IPS-18c (cell line): Measurements from ENCODE around the gene ZNF787.
"Not testable (repeated sequence)": the region's sequence is repeated elsewhere in the genome, so short reads cannot be mapped to it uniquely, and the experiment has no call there.

Experiments
- H3K4me3 ChIP-seq: 2 replicates; pipeline ENCODE4 v1.7.0; 2013; ENCODE audit warnings: low read depth, mild to moderate bottlenecking, low read length, moderate library complexity; ENCODE audit not compliant: insufficient read depth
- H3K9me3 ChIP-seq: one replicate; pipeline ENCODE4 v1.6.1; 2013; ENCODE audit warnings: mild to moderate bottlenecking, low read length, moderate library complexity; ENCODE audit not compliant: control insufficient read depth, insufficient read depth

The ZNF787 gene

GRCh38 chr19:56101746-56102535, 19.2 kb downstream of the ZNF787 start:
- Histone ChIP-seq H3K4me3 (no peak overlapping the region), H3K9me3 (no peaks in the 10 kb centered on the region)

GRCh38 chr19:56101095-56101494, 20.0 kb downstream of the ZNF787 start:
- no peak overlapping the region for H3K4me3 ChIP-seq
- no peaks in the 10 kb centered on the region for H3K9me3 ChIP-seq

GRCh38 chr19:56099638-56100539, 21.2 kb downstream of the ZNF787 start:
- no peaks in the 10 kb centered on the region for H3K9me3 ChIP-seq
- H3K4me3 ChIP-seq: no peak overlapping the region

GRCh38 chr19:56098731-56099568, 22.1 kb downstream of the ZNF787 start:
- Histone ChIP-seq H3K9me3 (no peaks in the 10 kb centered on the region), H3K4me3 (no peak overlapping the region)

GRCh38 chr19:56098237-56098636, 22.9 kb downstream of the ZNF787 start:
- H3K4me3 ChIP-seq, H3K9me3 ChIP-seq: not testable (repeated sequence)

GRCh38 chr19:56097776-56098175, 23.3 kb downstream of the ZNF787 start:
- no peak overlapping the region for H3K4me3 ChIP-seq

GRCh38 chr19:56097306-56097705, 23.8 kb downstream of the ZNF787 start:
- H3K4me3 ChIP-seq: no peak overlapping the region
- no peaks in the 10 kb centered on the region for H3K9me3 ChIP-seq

More at GRCh38 chr19:56097776-56098175, 23.3 kb downstream of the ZNF787 start:
- no peaks in the 10 kb centered on the region for H3K9me3 ChIP-seq

- H3K4me3 ChIP-seq: no peak overlapping the region
- no peaks in the 10 kb centered on the region for H3K9me3 ChIP-seq
Measured at GRCh38 chr19:56096665-56097064, 24.4 kb downstream of the ZNF787 start.

GRCh38 chr19:56094449-56094848, 26.6 kb downstream of the ZNF787 start:
- Histone ChIP-seq H3K9me3 (no peaks in the 10 kb centered on the region), H3K4me3 (no peak overlapping the region)

GRCh38 chr19:56092685-56093631, 28.1 kb downstream of the ZNF787 start:
- no peak overlapping the region for H3K4me3 ChIP-seq
- no peaks in the 10 kb centered on the region for H3K9me3 ChIP-seq

GRCh38 chr19:56091751-56092546, 29.1 kb downstream of the ZNF787 start:
- H3K9me3 ChIP-seq: no peaks in the 10 kb centered on the region
- H3K4me3 ChIP-seq: no peak overlapping the region

GRCh38 chr19:56091066-56091490, 30.0 kb downstream of the ZNF787 start:
- Histone ChIP-seq H3K9me3 (no peaks in the 10 kb centered on the region), H3K4me3 (no peak overlapping the region)

- Histone ChIP-seq H3K9me3 (no peaks in the 10 kb centered on the region), H3K4me3 (no peak overlapping the region)
Measured at GRCh38 chr19:56089344-56089743, 31.8 kb downstream of the ZNF787 start.

- Histone ChIP-seq H3K4me3 (no peak overlapping the region), H3K9me3 (no peaks in the 10 kb centered on the region)
Measured at GRCh38 chr19:56088497-56089215, 32.4 kb downstream of the ZNF787 start.
